Fibroblast of pulmonary artery (primary cell): ENCODE results near the gene AGPAT3.
"Not testable (repeated sequence)": the region's sequence is repeated elsewhere in the genome, so short reads cannot be mapped to it uniquely, and the experiment has no call there.

Experiments used
- DNase-seq: peaks from one replicate; pipeline ENCODE4 v3.0.0-alpha.2; 2010; ENCODE audit warnings: low read depth
- H3K4me3 ChIP-seq: replicated peaks from 2 replicates; pipeline ENCODE4 v1.5.1; 2011; ENCODE audit warnings: low read depth, mild to moderate bottlenecking, control low read depth, low read length, moderate library complexity
- CTCF ChIP-seq: IDR thresholded peaks from 2 replicates; pipeline ENCODE4 v1.5.1; 2011; ENCODE audit warnings: mild to moderate bottlenecking, control low read depth, low read length, inconsistent platforms; ENCODE audit errors: missing control alignments

Gene AGPAT3

GRCh38 chr21:43892334-43892733 is 27.3 kb downstream of the AGPAT3 start:
- TF ChIP-seq CTCF, result no peak
- no peak for DNase-seq
- no peak overlapping the region for H3K4me3 ChIP-seq

GRCh38 chr21:43892984-43893535 is 28.0 kb downstream of the AGPAT3 start:
- TF ChIP-seq CTCF, result no peak
- no peak overlapping the region for H3K4me3 ChIP-seq
- DNase-seq, result no peak

GRCh38 chr21:43893536-43894205 is 28.6 kb downstream of the AGPAT3 start:
- TF ChIP-seq CTCF, result no peak

GRCh38 chr21:43894206-43894577 is 29.2 kb downstream of the AGPAT3 start:
- no peak overlapping the region for H3K4me3 ChIP-seq
- TF ChIP-seq CTCF, result no peak
- DNase-seq, result no peak

More at GRCh38 chr21:43893536-43894205, 28.6 kb downstream of the AGPAT3 start:
- DNase-seq, result no peak
- H3K4me3 ChIP-seq, result no peak overlapping the region

GRCh38 chr21:43895196-43895595 is 30.2 kb downstream of the AGPAT3 start:
- H3K4me3 ChIP-seq, result no peak overlapping the region
- TF ChIP-seq CTCF, result no peak
- DNase-seq, result no peak

GRCh38 chr21:43896696-43897299 is 31.8 kb downstream of the AGPAT3 start:
- not testable (repeated sequence) for DNase-seq

GRCh38 chr21:43899307-43900077 is 34.5 kb downstream of the AGPAT3 start:
- no peak for TF ChIP-seq CTCF
- H3K4me3 ChIP-seq, result no peak overlapping the region
- no peak for DNase-seq

More at GRCh38 chr21:43896696-43897299, 31.8 kb downstream of the AGPAT3 start:
- H3K4me3 ChIP-seq, result not testable (repeated sequence)
